CD14-positive monocyte (primary cell): ENCODE data around the gene FGF9. TPM values are rescaled to one million over a fixed set of nuclear protein-coding genes. Genes with fewer than 3 reads are reported as not detected.

ENCODE experiments used
- DNase-seq, 3 donors: peaks; one replicate each; pipeline ENCODE4 v3.0.0-alpha.2; 2011 to 2022
- H2AFZ ChIP-seq: 2 replicates; pipeline ENCODE4 v1.6.0; 2012; ENCODE audit warnings: mild to moderate bottlenecking, low read depth, low read length, inconsistent platforms; ENCODE audit not compliant: insufficient read depth, poor library complexity, severe bottlenecking
- H3K27ac ChIP-seq, 2 donors: 1 replicate in 1 of 2; 2 replicates in 1 of 2; pipeline ENCODE4 v1.5.1; 2012 to 2013; ENCODE audit warnings: low read length in 2 of 2, control low read depth in 1 of 2, inconsistent platforms in 1 of 2, low read depth in 1 of 2, mild to moderate bottlenecking in 1 of 2
- H3K27me3 ChIP-seq, 2 donors: one replicate each; pipeline versions ENCODE4 v1.6.0 to v1.6.1; 2011 to 2013; ENCODE audit warnings: low read length in 2 of 2; ENCODE audit not compliant: control insufficient read depth in 2 of 2, insufficient read depth in 2 of 2
- H3K36me3 ChIP-seq, 2 donors: replicated peaks in 1 of 2; 1 replicate in 1 of 2; 2 replicates in 1 of 2; pipeline versions ENCODE4 v1.5.1 to v1.6.1; 2012 to 2013; ENCODE audit warnings: low read length in 2 of 2, control low read depth in 1 of 2, inconsistent platforms in 1 of 2, mild to moderate bottlenecking in 1 of 2; ENCODE audit not compliant: insufficient read depth in 2 of 2, control insufficient read depth in 1 of 2
- H3K4me1 ChIP-seq, 2 donors: 1 replicate in 1 of 2; 2 replicates in 1 of 2; pipeline versions ENCODE4 v1.5.1 to v1.6.1; 2012 to 2013; ENCODE audit warnings: low read length in 2 of 2, control low read depth in 1 of 2, inconsistent platforms in 1 of 2, mild to moderate bottlenecking in 1 of 2, moderate library complexity in 1 of 2; ENCODE audit not compliant: insufficient read depth in 2 of 2, control insufficient read depth in 1 of 2
- H3K4me2 ChIP-seq: replicated peaks from 2 replicates; pipeline ENCODE3; 2012; ENCODE audit warnings: low read length, moderate library complexity, mild to moderate bottlenecking; ENCODE audit not compliant: poor library complexity, severe bottlenecking; ENCODE audit errors: extremely low read depth
- H3K4me3 ChIP-seq, 3 experiments: fragments of 200-600 bp in 1 of 3; sonication (generic) in 1 of 3; replicated peaks in 1 of 3; 1 replicate in 2 of 3; 2 replicates in 1 of 3; pipeline ENCODE4 v1.5.1; 2011 to 2013; ENCODE audit warnings: low read length in 3 of 3, mild to moderate bottlenecking in 3 of 3, control low read depth in 2 of 3, low read depth in 2 of 3, inconsistent platforms in 1 of 3, moderate library complexity in 1 of 3
- H3K79me2 ChIP-seq: 2 replicates; pipeline ENCODE4 v1.6.0; 2012; ENCODE audit warnings: mild to moderate bottlenecking, control low read depth, inconsistent platforms, low read length, moderate library complexity; ENCODE audit not compliant: insufficient read depth
- H3K9ac ChIP-seq: 2 replicates; pipeline ENCODE4 v1.6.0; 2017; ENCODE audit warnings: low read length, mild to moderate bottlenecking; ENCODE audit not compliant: insufficient read depth, poor library complexity, severe bottlenecking
- H3K9me3 ChIP-seq, 2 donors: replicated peaks in 1 of 2; 1 replicate in 1 of 2; 2 replicates in 1 of 2; pipeline versions ENCODE4 v1.5.1 to v1.6.1; 2012 to 2013; ENCODE audit warnings: low read length in 2 of 2, control low read depth in 1 of 2; ENCODE audit not compliant: control insufficient read depth in 1 of 2, insufficient read depth in 1 of 2
- H4K20me1 ChIP-seq: 2 replicates; pipeline ENCODE4 v1.6.0; 2012; ENCODE audit warnings: mild to moderate bottlenecking, low read length, control low read depth, moderate library complexity; ENCODE audit not compliant: insufficient read depth
- H3K27ac Mint-ChIP-seq, 7 donors: one replicate each; pipeline ENCODE4 v1.8.0; 2020; ENCODE audit warnings: mild to moderate bottlenecking in 7 of 7, mixed read lengths in 7 of 7, moderate library complexity in 6 of 7, inconsistent platforms in 2 of 7
- H3K27me3 Mint-ChIP-seq, 3 donors: one replicate each; pipeline ENCODE4 v1.8.0; 2021 to 2022; ENCODE audit warnings: low read depth in 3 of 3, mild to moderate bottlenecking in 3 of 3, mixed read lengths in 3 of 3, moderate library complexity in 3 of 3, inconsistent platforms in 1 of 3
- H3K36me3 Mint-ChIP-seq, 2 donors: one replicate each; pipeline ENCODE4 v1.8.0; 2020; ENCODE audit warnings: mixed read lengths in 2 of 2, inconsistent platforms in 1 of 2, mild to moderate bottlenecking in 1 of 2
- H3K4me1 Mint-ChIP-seq: one replicate; pipeline ENCODE4 v1.8.0; 2020; ENCODE audit warnings: mild to moderate bottlenecking, mixed read lengths
- H3K4me3 Mint-ChIP-seq, 2 donors: one replicate each; pipeline ENCODE4 v1.8.0; 2020; ENCODE audit warnings: mild to moderate bottlenecking in 2 of 2, mixed read lengths in 2 of 2, moderate library complexity in 1 of 2
- H3K9me3 Mint-ChIP-seq, 7 donors: one replicate each; pipeline ENCODE4 v1.8.0; 2020 to 2022; ENCODE audit warnings: mixed read lengths in 7 of 7, mild to moderate bottlenecking in 6 of 7, moderate library complexity in 6 of 7, inconsistent platforms in 2 of 7
- WGBS: methylation state at CpG from one replicate; pipeline ENCODE4 v1.1.5; 2013; ENCODE audit warnings: missing lambda C conversion rate; ENCODE audit not compliant: insufficient coverage; 5-methylcytosine and 5-hydroxymethylcytosine counted together
- intact Hi-C, 2 donors: fragments of 100-400 bp; cut with micrococcal nuclease; formaldehyde crosslinking; loops; one replicate each; pipeline versions ENCODE4 v1.15.0 to v1.15.1; 2023
- polyA minus RNA-seq: library from RNA; depleted of rRNA, polyadenylated mRNA; stranded (reverse); fragments of >200 nt; gene quantifications from 2 replicates; pipeline ENCODE4 v1.2.3, GENCODE V29; 2012
- polyA plus RNA-seq, 3 donors: library from polyadenylated mRNA; depleted of rRNA in 1 of 3; unstranded in 2 of 3; stranded (reverse) in 1 of 3; fragments of 300-500 nt in 2 of 3; fragments of >200 nt in 1 of 3; fragmentation: Illumina TruSeq in 2 of 3; gene quantifications; 1 replicate in 2 of 3; 2 replicates in 1 of 3; pipeline ENCODE4 v1.2.3, GENCODE V29; 2012 to 2021
- total RNA-seq, 12 experiments: library from RNA in 1 of 12; stranded (reverse) in 1 of 12; fragments of 120-200 nt in 1 of 12; gene quantifications; one replicate each; pipeline ENCODE4 v1.2.4 and lab custom pipeline; 2013 to 2026; ENCODE audit warnings: mixed read lengths in 6 of 12, inconsistent platforms in 1 of 12
- TF ChIP-seq, protein P1 (sequence below): fragments of 200-600 bp; IDR thresholded peaks from one replicate; pipeline ENCODE4 v1.8.0; 2022; ENCODE audit warnings: antibody characterized with exemption, mild to moderate bottlenecking

The FGF9 gene
- total RNA-seq (2013): 0.19 TPM
- polyA plus RNA-seq: under 1 TPM in 2 of 3 donors, not detected in 1; 0.03 to 0.16 TPM
- polyA minus RNA-seq: not detected in 2 replicates
- total RNA-seq (lab: John Stamatoyannopoulos, UW): 0 to 6.6 (median 0.63) reads per million in 11 experiments

DNA sequence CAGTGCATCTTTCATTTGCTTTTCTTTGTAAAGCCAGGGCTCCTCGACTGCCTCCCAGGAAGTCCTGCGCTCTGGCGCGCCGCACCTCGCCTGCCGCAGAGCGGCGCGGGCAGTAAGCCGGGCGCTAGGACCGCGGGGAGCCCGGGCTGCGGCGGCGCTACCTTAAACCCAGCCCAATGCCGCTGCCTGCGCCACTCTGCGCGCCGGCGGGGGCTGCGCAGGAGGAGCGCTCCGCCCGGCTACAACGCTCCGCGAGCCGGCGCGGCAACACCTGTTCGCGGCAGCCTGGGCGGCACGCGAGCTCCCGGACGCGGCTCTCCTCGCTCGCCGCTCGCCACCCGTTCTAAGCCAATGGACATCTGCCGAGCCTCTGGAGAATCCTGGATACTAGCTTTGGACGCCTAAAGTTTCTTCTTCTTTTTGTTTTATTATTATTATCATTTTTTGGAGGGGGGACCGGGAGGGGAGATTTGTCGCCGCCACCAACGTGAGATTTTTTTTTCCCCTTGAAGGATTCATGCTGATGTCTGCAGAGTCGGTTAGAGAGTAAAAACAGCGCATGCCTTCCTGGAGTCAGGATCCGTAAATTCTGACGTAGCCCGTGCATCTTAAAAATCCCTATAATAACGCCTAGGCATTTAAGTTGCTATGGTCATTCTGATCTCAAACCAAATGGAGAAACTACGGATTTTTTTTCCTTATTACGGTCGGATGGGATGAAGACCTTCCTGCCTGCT, at the start of gene FGF9:
Gene FGF9, plus strand, starts transcription at position 191 of the 737 bp plus-strand sequence. CDS start 840 bp downstream, outside the sequence.
- peaks cover 77 to 83% of the 10 kb centered on the region in 2 donors for H3K27me3 ChIP-seq
- Mint-ChIP-seq H3K9me3 (peaks cover 0 to 34% (median 24%) of the 10 kb centered on the region in 7 donors), H3K36me3 (peaks cover 12 to 14% of the 10 kb centered on the region in 2 donors), H3K4me1 (peaks cover 49% of the 10 kb centered on the region), H3K4me3 (peak within 1 kb of the TSS; percentile 87 to 98), H3K27me3 (peaks cover 82 to 86% (median 86%) of the 10 kb centered on the region in 3 donors), H3K27ac (peak within 1 kb of the TSS in 2 of 7 donors; percentile 57 to 68)
- peak; percentile 27 to 38 (median 30) for DNase-seq
- no peaks in the 10 kb centered on the region for H4K20me1 ChIP-seq
- H3K9me3 ChIP-seq: peaks cover 0 to 48% of the 10 kb centered on the region in 2 donors
- TF ChIP-seq, protein P1, sequence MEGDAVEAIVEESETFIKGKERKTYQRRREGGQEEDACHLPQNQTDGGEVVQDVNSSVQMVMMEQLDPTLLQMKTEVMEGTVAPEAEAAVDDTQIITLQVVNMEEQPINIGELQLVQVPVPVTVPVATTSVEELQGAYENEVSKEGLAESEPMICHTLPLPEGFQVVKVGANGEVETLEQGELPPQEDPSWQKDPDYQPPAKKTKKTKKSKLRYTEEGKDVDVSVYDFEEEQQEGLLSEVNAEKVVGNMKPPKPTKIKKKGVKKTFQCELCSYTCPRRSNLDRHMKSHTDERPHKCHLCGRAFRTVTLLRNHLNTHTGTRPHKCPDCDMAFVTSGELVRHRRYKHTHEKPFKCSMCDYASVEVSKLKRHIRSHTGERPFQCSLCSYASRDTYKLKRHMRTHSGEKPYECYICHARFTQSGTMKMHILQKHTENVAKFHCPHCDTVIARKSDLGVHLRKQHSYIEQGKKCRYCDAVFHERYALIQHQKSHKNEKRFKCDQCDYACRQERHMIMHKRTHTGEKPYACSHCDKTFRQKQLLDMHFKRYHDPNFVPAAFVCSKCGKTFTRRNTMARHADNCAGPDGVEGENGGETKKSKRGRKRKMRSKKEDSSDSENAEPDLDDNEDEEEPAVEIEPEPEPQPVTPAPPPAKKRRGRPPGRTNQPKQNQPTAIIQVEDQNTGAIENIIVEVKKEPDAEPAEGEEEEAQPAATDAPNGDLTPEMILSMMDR: no peak
- no peaks in the 10 kb centered on the region for H3K36me3 ChIP-seq
- intact Hi-C loops: no loop called here
- H2AFZ ChIP-seq: peak within 1 kb of the TSS; percentile 85
- H3K9ac ChIP-seq: peak within 1 kb of the TSS; percentile 0
- H3K4me3 ChIP-seq: peak within 1 kb of the TSS; percentile 43 to 87 (median 69)
- peaks cover 45 to 66% of the 10 kb centered on the region in 2 donors for H3K4me1 ChIP-seq
- WGBS: under 1% methylated on average over 52 of the region's 62 CpGs
- peak within 1 kb of the TSS; percentile 91 for H3K4me2 ChIP-seq
- no peak within 1 kb of the TSS for H3K27ac ChIP-seq
- H3K79me2 ChIP-seq: no peaks in the 10 kb centered on the region

DNA sequence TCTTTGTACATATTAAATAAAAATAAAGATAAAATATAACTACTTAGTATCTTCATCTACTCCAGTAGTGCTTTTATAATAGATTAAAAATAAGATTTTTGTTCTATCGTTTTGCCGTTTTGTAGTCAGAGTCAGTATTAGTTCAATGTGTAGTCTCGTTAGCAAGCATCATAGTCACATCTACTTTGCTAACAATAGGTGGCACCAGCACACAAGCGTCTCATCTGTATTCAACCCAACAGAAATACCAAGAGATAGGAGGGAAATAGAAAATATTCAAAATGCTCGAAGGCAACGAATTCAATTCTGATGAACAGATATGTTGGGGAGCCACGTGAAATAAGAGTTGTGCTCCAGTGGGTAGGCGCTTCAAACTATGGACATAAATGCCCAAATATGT, 45.5 kb upstream of the FGF9 start:
- no peak overlapping the region for H3K4me3 ChIP-seq
- Mint-ChIP-seq H3K9me3 (peaks cover 0 to 5% (median 0%) of the 10 kb centered on the region in 7 donors), H3K27me3 (peaks cover 3 to 6% (median 5%) of the 10 kb centered on the region in 3 donors), H3K27ac (no peak overlapping the region), H3K36me3 (no peaks in the 10 kb centered on the region), H3K4me1 (no peaks in the 10 kb centered on the region), H3K4me3 (no peak overlapping the region)
- no peak overlapping the region for H2AFZ ChIP-seq
- no peaks in the 10 kb centered on the region for H3K4me1 ChIP-seq
- WGBS: 58% methylated on average over 4 of the region's 8 CpGs
- no peak overlapping the region for H3K27ac ChIP-seq
- H3K79me2 ChIP-seq: no peaks in the 10 kb centered on the region
- TF ChIP-seq, protein P1: no peak
- intact Hi-C loops: no loop called here
- DNase-seq: no peak
- no peak overlapping the region for H3K4me2 ChIP-seq
- no peaks in the 10 kb centered on the region for H3K9me3 ChIP-seq
- no peaks in the 10 kb centered on the region for H4K20me1 ChIP-seq
- H3K9ac ChIP-seq: no peak overlapping the region
- no peaks in the 10 kb centered on the region for H3K36me3 ChIP-seq
- no peaks in the 10 kb centered on the region for H3K27me3 ChIP-seq
